Measurements from ENCODE around the gene BCAT1. TPM values are rescaled to one million over a fixed set of nuclear protein-coding genes. Genes with fewer than 3 reads are reported as not detected.

BCAT1 gene
- total RNA-seq, 2 experiments from 2014 or later: 53.3 to 55.6 TPM

DNA sequence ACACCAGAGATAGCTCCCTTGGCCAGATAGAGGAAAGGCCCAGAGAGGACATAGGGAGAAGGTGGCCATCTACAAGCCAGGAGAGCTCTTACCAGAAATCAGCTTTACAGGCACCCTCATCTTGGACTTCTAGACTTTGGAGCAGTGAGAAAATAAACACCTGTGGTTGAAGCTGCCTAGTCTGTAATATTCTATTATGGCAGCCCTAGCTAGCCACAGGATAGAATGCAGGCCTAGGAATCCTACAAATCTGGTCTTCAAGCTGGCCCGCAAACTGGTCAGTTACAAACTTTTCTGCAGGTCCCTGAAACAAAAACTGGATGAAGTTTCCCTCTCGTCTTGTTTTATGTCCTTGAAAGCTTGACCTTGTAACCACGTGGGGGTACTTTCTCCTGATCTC lies 92.4 kb downstream of the BCAT1 start:
- intact Hi-C loops (cut with micrococcal nuclease): no loop called here
- POLR2A ChIA-PET: no interaction called here
- ATAC-seq (no peak), DNase-seq (no peak)
- Mint-ChIP-seq H3K4me3 (no peak overlapping the region), H3K9me3 (peaks cover 6% of the 10 kb centered on the region), H3K4me1 (ENCODE audit: low read depth) (peaks cover 20% of the 10 kb centered on the region), H3K27me3 (peaks cover 2% of the 10 kb centered on the region), H3K27ac (no peak overlapping the region), H3K36me3 (ENCODE audit: low read depth) (peaks cover 10% of the 10 kb centered on the region)
- CTCF ChIA-PET: interaction anchor here (0.6 to 0.9 kb wide), 2 partner anchors 205 to 233 kb away, joined by 3 read pairs; no protein-coding TSS in a partner anchor
- TF ChIP-seq, protein P1, sequence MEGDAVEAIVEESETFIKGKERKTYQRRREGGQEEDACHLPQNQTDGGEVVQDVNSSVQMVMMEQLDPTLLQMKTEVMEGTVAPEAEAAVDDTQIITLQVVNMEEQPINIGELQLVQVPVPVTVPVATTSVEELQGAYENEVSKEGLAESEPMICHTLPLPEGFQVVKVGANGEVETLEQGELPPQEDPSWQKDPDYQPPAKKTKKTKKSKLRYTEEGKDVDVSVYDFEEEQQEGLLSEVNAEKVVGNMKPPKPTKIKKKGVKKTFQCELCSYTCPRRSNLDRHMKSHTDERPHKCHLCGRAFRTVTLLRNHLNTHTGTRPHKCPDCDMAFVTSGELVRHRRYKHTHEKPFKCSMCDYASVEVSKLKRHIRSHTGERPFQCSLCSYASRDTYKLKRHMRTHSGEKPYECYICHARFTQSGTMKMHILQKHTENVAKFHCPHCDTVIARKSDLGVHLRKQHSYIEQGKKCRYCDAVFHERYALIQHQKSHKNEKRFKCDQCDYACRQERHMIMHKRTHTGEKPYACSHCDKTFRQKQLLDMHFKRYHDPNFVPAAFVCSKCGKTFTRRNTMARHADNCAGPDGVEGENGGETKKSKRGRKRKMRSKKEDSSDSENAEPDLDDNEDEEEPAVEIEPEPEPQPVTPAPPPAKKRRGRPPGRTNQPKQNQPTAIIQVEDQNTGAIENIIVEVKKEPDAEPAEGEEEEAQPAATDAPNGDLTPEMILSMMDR (IDR thresholded peaks at IDR 0.05): no peak

DNA sequence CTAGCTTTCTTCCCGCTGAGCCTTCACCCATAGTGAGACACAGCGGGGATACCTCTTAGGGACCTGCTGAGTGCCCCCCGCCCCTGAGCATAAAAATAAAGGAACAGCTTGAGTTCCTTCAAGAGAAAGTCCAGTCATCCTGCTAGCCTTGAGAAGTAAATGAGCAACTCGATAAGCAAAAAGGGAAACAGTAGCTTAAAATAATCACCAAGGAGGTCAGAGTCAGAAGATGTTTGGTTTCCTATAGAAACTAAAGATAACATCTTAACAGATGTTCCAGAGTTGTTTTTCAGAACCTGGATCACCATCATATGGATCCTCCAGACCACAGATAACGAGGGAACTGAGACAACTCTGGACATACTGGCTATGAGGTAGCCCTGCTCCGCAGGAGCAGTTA lies 94.0 kb downstream of the BCAT1 start:
- TF ChIP-seq, protein P1 (IDR thresholded peaks at IDR 0.05): no peak
- no peak overlapping the region for H3K27ac Mint-ChIP-seq
- peaks cover 20% of the 10 kb centered on the region for H3K4me1 Mint-ChIP-seq (ENCODE audit: low read depth)
- peaks cover 8% of the 10 kb centered on the region for H3K36me3 Mint-ChIP-seq (ENCODE audit: low read depth)
- ATAC-seq (no peak), DNase-seq (no peak)
- peaks cover 5% of the 10 kb centered on the region for H3K27me3 Mint-ChIP-seq
- H3K9me3 Mint-ChIP-seq: peaks cover 4% of the 10 kb centered on the region
- ChIA-PET CTCF (interaction anchor here (1.2 to 6.2 kb wide), 3 partner anchors 15 to 300 kb away, joined by 3 to 32 read pairs (median 5); no protein-coding TSS in a partner anchor), POLR2A (interaction anchor here (1.1 kb wide), 2 partner anchors 11 to 12 kb away, joined by 3 read pairs; no protein-coding TSS in a partner anchor)
- intact Hi-C loops (cut with micrococcal nuclease): no loop called here
- H3K4me3 Mint-ChIP-seq: no peak overlapping the region

DNA sequence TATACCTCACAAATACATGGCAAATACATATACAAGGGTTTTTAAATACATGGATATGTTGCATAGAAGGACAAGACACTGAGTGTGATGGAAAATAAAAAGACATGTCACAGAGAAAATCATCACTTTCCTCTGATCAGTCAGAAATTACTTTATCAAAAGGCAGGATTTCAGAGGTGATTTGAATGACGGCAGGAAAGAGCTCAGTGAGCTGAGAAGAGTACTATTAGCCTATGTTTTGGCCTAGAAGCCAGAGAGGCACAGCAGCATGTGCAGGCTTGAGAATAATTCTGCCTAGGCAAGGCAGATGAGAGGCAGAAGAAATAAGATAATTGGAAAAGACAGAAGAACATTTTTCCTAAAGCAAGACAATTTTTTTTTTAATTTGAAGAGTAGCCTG lies 94.9 kb downstream of the BCAT1 start:
- TF ChIP-seq, protein P1 (IDR thresholded peaks at IDR 0.05): no peak
- H3K36me3 Mint-ChIP-seq (ENCODE audit: low read depth): peaks cover 6% of the 10 kb centered on the region
- no peak for DNase-seq
- peaks cover 4% of the 10 kb centered on the region for H3K9me3 Mint-ChIP-seq
- intact Hi-C loops (cut with micrococcal nuclease): no loop called here
- H3K4me1 Mint-ChIP-seq (ENCODE audit: low read depth): peaks cover 20% of the 10 kb centered on the region
- CTCF ChIA-PET: interaction anchor here (1.2 to 6.2 kb wide), 4 partner anchors 14 to 301 kb away, joined by 3 to 32 read pairs (median 5); no protein-coding TSS in a partner anchor
- no peak overlapping the region for H3K27ac Mint-ChIP-seq
- H3K27me3 Mint-ChIP-seq: peaks cover 5% of the 10 kb centered on the region
- ATAC-seq: no peak
- POLR2A ChIA-PET: interaction anchor here (0.8 to 1.2 kb wide), 3 partner anchors 9 to 15 kb away, joined by 3 to 4 read pairs (median 3); no protein-coding TSS in a partner anchor
- H3K4me3 Mint-ChIP-seq: no peak overlapping the region

DNA sequence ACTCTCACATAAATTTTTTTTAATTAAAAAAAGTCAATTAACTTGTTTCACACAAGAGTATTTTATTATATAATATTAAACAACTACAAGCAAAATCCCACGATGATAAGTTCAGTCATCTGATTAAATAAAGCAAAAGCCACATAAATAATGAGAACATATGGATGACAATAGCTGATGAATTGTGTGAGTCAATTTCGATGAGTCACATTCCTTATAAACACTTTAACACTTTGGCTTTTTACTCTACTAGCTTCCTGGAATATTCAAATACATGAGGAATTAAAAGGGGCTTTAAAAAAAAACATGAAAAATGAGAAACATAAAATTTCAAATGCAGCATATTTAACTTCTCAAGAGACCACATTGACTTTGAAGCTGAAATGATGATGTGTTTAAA lies 95.3 kb downstream of the BCAT1 start:
- Mint-ChIP-seq H3K27me3 (peaks cover 5% of the 10 kb centered on the region), H3K36me3 (ENCODE audit: low read depth) (peaks cover 5% of the 10 kb centered on the region), H3K4me3 (no peak overlapping the region), H3K9me3 (peaks cover 3% of the 10 kb centered on the region), H3K27ac (no peak overlapping the region), H3K4me1 (ENCODE audit: low read depth) (peaks cover 20% of the 10 kb centered on the region)
- no peak for ATAC-seq
- ChIA-PET POLR2A (interaction anchor here (0.5 to 1.2 kb wide), 3 partner anchors 9 to 130 kb away, joined by 3 to 4 read pairs (median 3); no protein-coding TSS in a partner anchor), CTCF (interaction anchor here (1.2 to 6.2 kb wide), 4 partner anchors 13 to 301 kb away, joined by 3 to 32 read pairs (median 5); no protein-coding TSS in a partner anchor)
- DNase-seq: no peak
- intact Hi-C loops (cut with micrococcal nuclease): no loop called here
- TF ChIP-seq, protein P1 (IDR thresholded peaks at IDR 0.05): no peak

DNA sequence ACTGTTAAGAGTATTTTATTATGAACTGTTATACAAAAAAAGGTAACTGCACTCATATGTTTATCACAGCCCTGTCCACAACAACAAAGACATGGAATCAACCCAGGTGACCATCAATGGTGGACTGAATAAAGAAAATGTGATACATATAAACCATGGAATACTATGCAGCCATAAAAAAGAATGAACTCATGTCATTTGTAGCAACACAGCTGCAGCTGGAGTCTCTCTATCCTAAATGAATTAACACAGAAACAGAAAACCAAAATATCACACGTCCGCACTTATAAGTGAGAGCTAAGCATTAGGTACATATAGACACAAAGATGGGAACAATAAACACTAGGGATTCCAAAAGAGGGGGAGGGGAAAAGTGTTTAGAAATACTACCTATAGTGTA lies 95.8 kb downstream of the BCAT1 start:
- peaks cover 20% of the 10 kb centered on the region for H3K4me1 Mint-ChIP-seq (ENCODE audit: low read depth)
- ATAC-seq (no peak), DNase-seq (no peak)
- ChIA-PET CTCF (interaction anchor here (1.2 to 6.2 kb wide), 6 partner anchors 13 to 138 kb away, joined by 3 to 32 read pairs (median 4); no protein-coding TSS in a partner anchor), POLR2A (interaction anchor here (0.5 to 1.2 kb wide), 3 partner anchors 8 to 129 kb away, joined by 3 to 4 read pairs (median 3); no protein-coding TSS in a partner anchor)
- peaks cover 6% of the 10 kb centered on the region for H3K27me3 Mint-ChIP-seq
- H3K27ac Mint-ChIP-seq: no peak overlapping the region
- TF ChIP-seq, protein P1 (IDR thresholded peaks at IDR 0.05): no peak
- peaks cover 2% of the 10 kb centered on the region for H3K9me3 Mint-ChIP-seq
- peaks cover 4% of the 10 kb centered on the region for H3K36me3 Mint-ChIP-seq (ENCODE audit: low read depth)
- no peak overlapping the region for H3K4me3 Mint-ChIP-seq
- intact Hi-C loops (cut with micrococcal nuclease): no loop called here
